ENCODE measurements around the gene SNN.

Gene SNN

GRCh38 chr16:11639925-11640899 is 28.0 kb upstream of the SNN start:
- Histone ChIP-seq H3K9me3 (ENCODE audit: control insufficient read depth, insufficient read depth, low read length) (no peaks in the 10 kb centered on the region), H3K4me2 (ENCODE audit: low read length) (no peak overlapping the region), H3F3A (ENCODE audit: control insufficient read depth, insufficient read depth) (no peaks in the 10 kb centered on the region), H3K4me1 (ENCODE audit: control insufficient read depth, low read length) (peaks cover 36% of the 10 kb centered on the region), H4K20me1 (ENCODE audit: control insufficient read depth, insufficient read depth, low read depth, low read length) (no peaks in the 10 kb centered on the region), H3K9me2 (replicated peaks; ENCODE audit: control insufficient read depth, low read length) (no peaks in the 10 kb centered on the region), H3K27ac (ENCODE audit: low read depth, low read length) (no peak overlapping the region), H3K36me3 (ENCODE audit: control insufficient read depth, low read length) (no peaks in the 10 kb centered on the region), H3K79me2 (ENCODE audit: control insufficient read depth, low read length) (no peaks in the 10 kb centered on the region), H3K4me3 (ENCODE audit: low read length) (no peak overlapping the region), H3K27me3 (ENCODE audit: control insufficient read depth, low read length) (no peaks in the 10 kb centered on the region)
- no peak for TF ChIP-seq EZH2phosphoT487 (IDR thresholded peaks at IDR 0.05; ENCODE audit: borderline replicate concordance, low read length)
- no peak for TF ChIP-seq CTCF (IDR thresholded peaks at IDR 0.05; ENCODE audit: low read depth, low read length, poor library complexity, severe bottlenecking)

GRCh38 chr16:11640987-11641817 is 27.1 kb upstream of the SNN start:
- Histone ChIP-seq H3K4me3 (ENCODE audit: low read length) (no peak overlapping the region), H3K4me2 (ENCODE audit: low read length) (peak overlapping the region; percentile 36)

GRCh38 chr16:11642765-11643116 is 25.5 kb upstream of the SNN start:
- Histone ChIP-seq H3K9me3 (ENCODE audit: control insufficient read depth, insufficient read depth, low read length) (no peaks in the 10 kb centered on the region), H3F3A (ENCODE audit: control insufficient read depth, insufficient read depth) (no peaks in the 10 kb centered on the region), H3K79me2 (ENCODE audit: control insufficient read depth, low read length) (no peaks in the 10 kb centered on the region), H3K27me3 (ENCODE audit: control insufficient read depth, low read length) (no peaks in the 10 kb centered on the region), H3K36me3 (ENCODE audit: control insufficient read depth, low read length) (no peaks in the 10 kb centered on the region), H3K9me2 (replicated peaks; ENCODE audit: control insufficient read depth, low read length) (no peaks in the 10 kb centered on the region), H3K4me2 (ENCODE audit: low read length) (no peak overlapping the region), H3K27ac (ENCODE audit: low read depth, low read length) (no peak overlapping the region), H3K4me3 (ENCODE audit: low read length) (no peak overlapping the region), H3K4me1 (ENCODE audit: control insufficient read depth, low read length) (peaks cover 25% of the 10 kb centered on the region), H4K20me1 (ENCODE audit: control insufficient read depth, insufficient read depth, low read depth, low read length) (no peaks in the 10 kb centered on the region)
- no peak for TF ChIP-seq EZH2phosphoT487 (IDR thresholded peaks at IDR 0.05; ENCODE audit: borderline replicate concordance, low read length)
- no peak for TF ChIP-seq CTCF (IDR thresholded peaks at IDR 0.05; ENCODE audit: low read depth, low read length, poor library complexity, severe bottlenecking)

More at GRCh38 chr16:11640987-11641817, 27.1 kb upstream of the SNN start:
- Histone ChIP-seq H4K20me1 (ENCODE audit: control insufficient read depth, insufficient read depth, low read depth, low read length) (no peaks in the 10 kb centered on the region), H3K9me2 (replicated peaks; ENCODE audit: control insufficient read depth, low read length) (no peaks in the 10 kb centered on the region), H3K4me1 (ENCODE audit: control insufficient read depth, low read length) (peaks cover 28% of the 10 kb centered on the region), H3K27me3 (ENCODE audit: control insufficient read depth, low read length) (no peaks in the 10 kb centered on the region), H3F3A (ENCODE audit: control insufficient read depth, insufficient read depth) (no peaks in the 10 kb centered on the region), H3K36me3 (ENCODE audit: control insufficient read depth, low read length) (no peaks in the 10 kb centered on the region), H3K79me2 (ENCODE audit: control insufficient read depth, low read length) (no peaks in the 10 kb centered on the region), H3K9me3 (ENCODE audit: control insufficient read depth, insufficient read depth, low read length) (no peaks in the 10 kb centered on the region), H3K27ac (ENCODE audit: low read depth, low read length) (no peak overlapping the region)
- TF ChIP-seq EZH2phosphoT487 (IDR thresholded peaks at IDR 0.05; ENCODE audit: borderline replicate concordance, low read length) (no peak), CTCF (IDR thresholded peaks at IDR 0.05; ENCODE audit: low read depth, low read length, poor library complexity, severe bottlenecking) (peak; percentile 83)

All from DOHH2 (cell line).